ENCODE measurements around the gene NUDT15.
A peak's percentile ranks its signal among the peaks of the same experiment; 100 is the strongest.

NUDT15 gene

GRCh38 chr13:48068036-48068435, 30.5 kb downstream of the NUDT15 start:
- Histone ChIP-seq H3K36me3 (ENCODE audit: low read length) (peaks cover 45% of the 10 kb centered on the region), H2AFZ (ENCODE audit: low read depth, low read length, severe bottlenecking) (no peak overlapping the region), H3K9me3 (ENCODE audit: insufficient read depth, low read length) (peaks cover 22% of the 10 kb centered on the region; the same call in 1 of the 2 replicates), H3K79me2 (ENCODE audit: insufficient read depth, low read length) (no peaks in the 10 kb centered on the region; the same call in 1 of the 2 replicates), H3F3A (ENCODE audit: insufficient read depth) (no peaks in the 10 kb centered on the region), H3K27me3 (ENCODE audit: low read length) (no peaks in the 10 kb centered on the region), H4K20me1 (ENCODE audit: low read depth, low read length) (no peaks in the 10 kb centered on the region), H3K27ac (ENCODE audit: low read depth, low read length) (no peak overlapping the region), H3K4me2 (ENCODE audit: low read depth, low read length, poor library complexity, severe bottlenecking) (no peak overlapping the region), H3K4me3 (ENCODE audit: insufficient read depth, low read length, poor library complexity, severe bottlenecking) (no peak overlapping the region), H3K9me2 (replicated peaks; ENCODE audit: insufficient read depth, low read length) (no peaks in the 10 kb centered on the region), H3K9ac (ENCODE audit: low read length) (no peak overlapping the region)
- peak; percentile 16 for TF ChIP-seq CTCF (IDR thresholded peaks at IDR 0.05; ENCODE audit: insufficient read depth, low read length, poor library complexity, severe bottlenecking)
- TF ChIP-seq EZH2phosphoT487 (conservative IDR thresholded peaks at IDR 0.05; ENCODE audit: low read length), result no peak

GRCh38 chr13:48068952-48069351, 31.4 kb downstream of the NUDT15 start:
- no peak overlapping the region for H3K27ac ChIP-seq (ENCODE audit: low read depth, low read length)
- TF ChIP-seq CTCF (IDR thresholded peaks at IDR 0.05; ENCODE audit: insufficient read depth, low read length, poor library complexity, severe bottlenecking) (no peak), EZH2phosphoT487 (conservative IDR thresholded peaks at IDR 0.05; ENCODE audit: low read length) (no peak)
- no peaks in the 10 kb centered on the region; the same call in 1 of the 2 replicates for H3K79me2 ChIP-seq (ENCODE audit: insufficient read depth, low read length)
- H3K9me3 ChIP-seq (ENCODE audit: insufficient read depth, low read length), result peaks cover 22% of the 10 kb centered on the region; the same call in 1 of the 2 replicates
- H4K20me1 ChIP-seq (ENCODE audit: low read depth, low read length), result no peaks in the 10 kb centered on the region
- no peak overlapping the region for H3K4me3 ChIP-seq (ENCODE audit: insufficient read depth, low read length, poor library complexity, severe bottlenecking)
- H3K9me2 ChIP-seq (replicated peaks; ENCODE audit: insufficient read depth, low read length), result no peaks in the 10 kb centered on the region
- H3F3A ChIP-seq (ENCODE audit: insufficient read depth), result no peaks in the 10 kb centered on the region
- H3K36me3 ChIP-seq (ENCODE audit: low read length), result peaks cover 54% of the 10 kb centered on the region
- no peak overlapping the region for H3K9ac ChIP-seq (ENCODE audit: low read length)
- no peak overlapping the region for H3K4me2 ChIP-seq (ENCODE audit: low read depth, low read length, poor library complexity, severe bottlenecking)
- H3K27me3 ChIP-seq (ENCODE audit: low read length), result no peaks in the 10 kb centered on the region
- H2AFZ ChIP-seq (ENCODE audit: low read depth, low read length, severe bottlenecking), result no peak overlapping the region

GRCh38 chr13:48069573-48069972, 32.0 kb downstream of the NUDT15 start:
- peaks cover 22% of the 10 kb centered on the region; the same call in 1 of the 2 replicates for H3K9me3 ChIP-seq (ENCODE audit: insufficient read depth, low read length)
- H4K20me1 ChIP-seq (ENCODE audit: low read depth, low read length), result no peaks in the 10 kb centered on the region
- H2AFZ ChIP-seq (ENCODE audit: low read depth, low read length, severe bottlenecking), result no peak overlapping the region
- H3F3A ChIP-seq (ENCODE audit: insufficient read depth), result no peaks in the 10 kb centered on the region
- H3K36me3 ChIP-seq (ENCODE audit: low read length), result peaks cover 60% of the 10 kb centered on the region
- no peak overlapping the region for H3K4me2 ChIP-seq (ENCODE audit: low read depth, low read length, poor library complexity, severe bottlenecking)
- TF ChIP-seq EZH2phosphoT487 (conservative IDR thresholded peaks at IDR 0.05; ENCODE audit: low read length) (no peak), CTCF (IDR thresholded peaks at IDR 0.05; ENCODE audit: insufficient read depth, low read length, poor library complexity, severe bottlenecking) (no peak)
- H3K9ac ChIP-seq (ENCODE audit: low read length), result no peak overlapping the region
- H3K27me3 ChIP-seq (ENCODE audit: low read length), result no peaks in the 10 kb centered on the region
- H3K9me2 ChIP-seq (replicated peaks; ENCODE audit: insufficient read depth, low read length), result no peaks in the 10 kb centered on the region
- no peak overlapping the region for H3K27ac ChIP-seq (ENCODE audit: low read depth, low read length)
- H3K79me2 ChIP-seq (ENCODE audit: insufficient read depth, low read length), result no peaks in the 10 kb centered on the region; the same call in 1 of the 2 replicates
- H3K4me3 ChIP-seq (ENCODE audit: insufficient read depth, low read length, poor library complexity, severe bottlenecking), result no peak overlapping the region
